Mesenchymal stem cell (in vitro differentiated cells and primary cell): ENCODE data around the gene IGSF5.

Experiments used
- DNase-seq: peaks from one replicate; pipeline ENCODE4 v3.0.0-alpha.2; 2013
- H2AFZ ChIP-seq: one replicate; pipeline ENCODE4 v1.6.1; 2013; ENCODE audit warnings: low read depth, mild to moderate bottlenecking, control low read depth, inconsistent platforms, low read length, moderate library complexity
- H2AK5ac ChIP-seq: 2 replicates; pipeline ENCODE4 v1.6.1; 2013; ENCODE audit warnings: low read length, moderate library complexity, mild to moderate bottlenecking, inconsistent platforms; ENCODE audit not compliant: severe bottlenecking
- H2BK120ac ChIP-seq: one replicate; pipeline ENCODE4 v1.6.1; 2013; ENCODE audit warnings: low read depth, mild to moderate bottlenecking, inconsistent platforms, low read length, moderate library complexity
- H2BK12ac ChIP-seq, 2 experiments: one replicate each; pipeline ENCODE4 v1.6.1; 2013; ENCODE audit warnings: inconsistent platforms in 2 of 2, low read length in 2 of 2, mild to moderate bottlenecking in 2 of 2, moderate library complexity in 2 of 2, control low read depth in 1 of 2
- H2BK15ac ChIP-seq: one replicate; pipeline ENCODE4 v1.6.1; 2013; ENCODE audit warnings: mild to moderate bottlenecking, low read depth, inconsistent platforms; ENCODE audit not compliant: poor library complexity, severe bottlenecking
- H2BK5ac ChIP-seq: 2 replicates; pipeline ENCODE4 v1.6.1; 2013; ENCODE audit warnings: low read depth, mild to moderate bottlenecking, low read length, control low read depth, inconsistent platforms; ENCODE audit not compliant: poor library complexity, severe bottlenecking
- H3K14ac ChIP-seq, 2 experiments: one replicate each; pipeline ENCODE4 v1.6.1; 2013; ENCODE audit warnings: inconsistent platforms in 2 of 2, low read length in 2 of 2, control low read depth in 1 of 2, mild to moderate bottlenecking in 1 of 2, moderate library complexity in 1 of 2
- H3K18ac ChIP-seq, 2 experiments: one replicate each; pipeline ENCODE4 v1.6.1; 2013; ENCODE audit warnings: inconsistent platforms in 2 of 2, low read length in 2 of 2, control low read depth in 1 of 2, low read depth in 1 of 2, mild to moderate bottlenecking in 1 of 2
- H3K23ac ChIP-seq, 2 experiments: one replicate each; pipeline ENCODE4 v1.6.1; 2013; ENCODE audit warnings: inconsistent platforms in 2 of 2, low read length in 2 of 2, mild to moderate bottlenecking in 2 of 2, moderate library complexity in 2 of 2, control low read depth in 1 of 2
- H3K27ac ChIP-seq: 2 replicates; pipeline ENCODE4 v1.5.1; 2013; ENCODE audit warnings: mild to moderate bottlenecking, moderate library complexity, low read length, control low read depth, inconsistent platforms; ENCODE audit not compliant: poor library complexity, severe bottlenecking
- H3K27me3 ChIP-seq, 2 experiments: 2 replicates each; pipeline versions ENCODE4 v1.6.1 to v1.7.0; 2013; ENCODE audit warnings: low read length in 2 of 2, mild to moderate bottlenecking in 2 of 2, moderate library complexity in 2 of 2, control low read depth in 1 of 2, inconsistent platforms in 1 of 2; ENCODE audit not compliant: control insufficient read depth in 1 of 2, insufficient read depth in 1 of 2
- H3K36me3 ChIP-seq, 2 experiments: 2 replicates each; pipeline versions ENCODE4 v1.6.1 to v1.7.0; 2013; ENCODE audit warnings: low read length in 2 of 2, control low read depth in 1 of 2, inconsistent platforms in 1 of 2, low read depth in 1 of 2, mild to moderate bottlenecking in 1 of 2; ENCODE audit not compliant: insufficient read depth in 2 of 2, control insufficient read depth in 1 of 2
- H3K4ac ChIP-seq, 2 experiments: one replicate each; pipeline ENCODE4 v1.6.1; 2013; ENCODE audit warnings: inconsistent platforms in 2 of 2, low read length in 2 of 2, mild to moderate bottlenecking in 2 of 2, moderate library complexity in 2 of 2, control low read depth in 1 of 2, low read depth in 1 of 2
- H3K4me1 ChIP-seq: 2 replicates; pipeline ENCODE4 v1.6.1; 2013; ENCODE audit warnings: low read depth, low read length, control low read depth; ENCODE audit not compliant: control insufficient read depth, insufficient read depth
- H3K4me2 ChIP-seq: 2 replicates; pipeline ENCODE4 v1.6.1; 2013; ENCODE audit warnings: low read length, mild to moderate bottlenecking, inconsistent platforms; ENCODE audit not compliant: poor library complexity, severe bottlenecking
- H3K4me3 ChIP-seq, 2 experiments: 2 replicates each; pipeline versions ENCODE4 v1.5.1 to v1.7.0; 2013; ENCODE audit warnings: low read length in 2 of 2, mild to moderate bottlenecking in 2 of 2, control low read depth in 1 of 2, low read depth in 1 of 2; ENCODE audit not compliant: insufficient read depth in 1 of 2
- H3K79me1 ChIP-seq: replicated peaks from 2 replicates; pipeline ENCODE4 v1.6.1; 2013; ENCODE audit warnings: mild to moderate bottlenecking, control low read depth, low read length, inconsistent platforms; ENCODE audit not compliant: poor library complexity, severe bottlenecking
- H3K9ac ChIP-seq: 2 replicates; pipeline ENCODE4 v1.7.0; 2013; ENCODE audit warnings: mild to moderate bottlenecking, low read length, moderate library complexity
- H3K9me3 ChIP-seq: 2 replicates; pipeline ENCODE4 v1.7.0; 2013; ENCODE audit warnings: mild to moderate bottlenecking, low read length; ENCODE audit not compliant: control insufficient read depth
- H4K8ac ChIP-seq: one replicate; pipeline ENCODE4 v1.6.1; 2013; ENCODE audit warnings: inconsistent platforms, mild to moderate bottlenecking, low read length, moderate library complexity
- H4K91ac ChIP-seq: one replicate; pipeline ENCODE4 v1.6.1; 2013; ENCODE audit warnings: mild to moderate bottlenecking, low read length, inconsistent platforms
- WGBS: methylation state at CpG from one replicate; pipeline ENCODE4 v1.1.7; 2013; ENCODE audit warnings: mixed read lengths; 5-methylcytosine and 5-hydroxymethylcytosine counted together

IGSF5 gene

DNA sequence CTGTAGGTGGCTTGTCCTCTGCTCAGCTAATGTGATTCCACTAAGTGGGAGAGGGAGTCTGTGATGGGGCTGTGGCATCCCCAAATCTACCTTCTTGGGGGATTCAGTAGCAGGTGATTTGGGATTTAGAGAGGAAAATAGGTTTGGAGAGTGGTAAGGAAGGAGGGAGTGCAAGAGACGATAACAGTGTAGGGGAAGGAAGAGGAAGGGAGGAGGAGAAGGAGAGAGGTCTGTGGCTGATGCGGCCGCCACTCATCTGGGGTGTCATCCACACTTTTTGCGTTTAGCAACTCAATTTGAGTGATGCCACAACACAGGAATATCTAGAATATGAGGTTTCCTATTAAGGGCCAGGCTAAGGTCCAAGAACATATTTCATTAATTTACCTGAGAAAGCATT, 98.5 kb downstream of the IGSF5 start:
- no peaks in the 10 kb centered on the region for H3K36me3 ChIP-seq
- no peaks in the 10 kb centered on the region for H3K79me1 ChIP-seq
- no peak overlapping the region for H2BK5ac ChIP-seq
- no peak overlapping the region for H2BK15ac ChIP-seq
- H3K4ac ChIP-seq: no peak overlapping the region
- H3K9ac ChIP-seq: no peak overlapping the region
- no peak overlapping the region for H2BK120ac ChIP-seq
- H3K23ac ChIP-seq: no peak overlapping the region
- no peak overlapping the region for H3K4me3 ChIP-seq
- peaks cover 5% of the 10 kb centered on the region for H3K4me1 ChIP-seq
- DNase-seq: no peak
- H3K9me3 ChIP-seq: no peaks in the 10 kb centered on the region
- H4K8ac ChIP-seq: no peak overlapping the region
- no peak overlapping the region for H3K4me2 ChIP-seq
- no peak overlapping the region for H4K91ac ChIP-seq
- no peak overlapping the region for H3K27ac ChIP-seq
- H3K14ac ChIP-seq: no peak overlapping the region
- WGBS: 83% methylated on average over 3 of the region's 4 CpGs
- H2BK12ac ChIP-seq: no peak overlapping the region
- H3K18ac ChIP-seq: no peak overlapping the region
- H2AFZ ChIP-seq: no peak overlapping the region
- H2AK5ac ChIP-seq: no peak overlapping the region
- no peaks in the 10 kb centered on the region for H3K27me3 ChIP-seq

DNA sequence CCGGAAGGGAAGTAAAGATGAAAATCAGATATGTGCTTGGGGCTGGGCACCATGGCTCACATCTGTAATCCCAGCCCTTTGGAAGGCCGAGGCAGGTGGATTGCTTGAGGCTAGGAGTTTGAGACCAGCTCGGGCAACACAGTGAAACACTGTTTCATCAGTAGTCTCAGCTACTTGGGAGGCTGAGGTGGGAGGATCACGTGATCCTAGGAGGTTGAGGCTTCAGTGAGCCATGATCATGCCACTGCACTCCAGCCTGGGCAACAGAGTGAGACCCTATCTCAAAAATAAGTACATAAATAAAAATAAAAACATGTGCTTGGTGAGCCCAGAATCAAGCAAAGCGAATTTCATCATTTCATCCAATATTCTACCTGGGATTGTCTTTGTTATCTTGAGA, 98.9 kb downstream of the IGSF5 start:
- H3K27me3 ChIP-seq: no peaks in the 10 kb centered on the region
- no peak overlapping the region for H3K9ac ChIP-seq
- no peak overlapping the region for H3K4me2 ChIP-seq
- H3K9me3 ChIP-seq: no peaks in the 10 kb centered on the region
- no peak overlapping the region for H3K4ac ChIP-seq
- no peak overlapping the region for H2BK5ac ChIP-seq
- H3K79me1 ChIP-seq: no peaks in the 10 kb centered on the region
- DNase-seq: no peak
- H3K14ac ChIP-seq: no peak overlapping the region
- H2BK15ac ChIP-seq: no peak overlapping the region
- 74% methylated on average over 4 of the region's 5 CpGs for WGBS
- no peak overlapping the region for H3K18ac ChIP-seq
- no peak overlapping the region for H2AK5ac ChIP-seq
- H3K4me3 ChIP-seq: no peak overlapping the region
- no peak overlapping the region for H4K91ac ChIP-seq
- no peak overlapping the region for H3K27ac ChIP-seq
- no peak overlapping the region for H2BK120ac ChIP-seq
- H3K23ac ChIP-seq: no peak overlapping the region
- no peak overlapping the region for H2BK12ac ChIP-seq
- no peak overlapping the region for H4K8ac ChIP-seq
- H2AFZ ChIP-seq: no peak overlapping the region
- no peaks in the 10 kb centered on the region for H3K36me3 ChIP-seq
- H3K4me1 ChIP-seq: peaks cover 5% of the 10 kb centered on the region

DNA sequence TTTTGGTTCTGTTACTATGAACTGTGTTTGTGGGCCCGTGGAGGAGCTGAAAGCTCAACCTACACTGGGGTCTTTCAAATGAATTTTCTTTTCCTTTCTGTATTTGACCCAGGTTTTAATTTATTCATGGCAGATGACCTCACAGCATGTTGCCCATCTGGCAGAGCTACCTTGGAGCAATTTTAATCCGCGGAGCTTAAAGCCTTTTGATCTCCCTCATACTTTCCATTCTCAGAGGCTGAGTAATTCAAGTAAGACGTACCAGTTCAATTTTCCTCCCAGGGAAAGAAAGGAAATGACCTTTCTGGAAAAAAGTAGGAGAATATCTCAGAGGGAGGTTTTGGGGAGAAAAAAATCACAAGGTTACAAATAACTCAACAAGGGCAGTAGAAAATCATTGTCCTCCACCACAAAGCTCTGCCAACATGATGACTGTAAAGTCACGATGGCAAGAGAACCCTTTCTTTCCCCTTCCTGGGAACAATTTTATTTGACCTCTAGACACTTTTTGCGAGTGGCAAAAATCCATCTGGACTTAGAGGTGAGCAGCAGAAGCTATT, 100.7 kb downstream of the IGSF5 start:
- Histone ChIP-seq H2BK120ac (no peak overlapping the region), H4K8ac (no peak overlapping the region), H3K4me3 (no peak overlapping the region), H3K27me3 (no peaks in the 10 kb centered on the region), H3K4me1 (peaks cover 5% of the 10 kb centered on the region), H3K79me1 (no peaks in the 10 kb centered on the region), H3K36me3 (no peaks in the 10 kb centered on the region), H3K14ac (no peak overlapping the region), H4K91ac (no peak overlapping the region), H2AFZ (no peak overlapping the region), H2BK15ac (no peak overlapping the region), H3K9me3 (no peaks in the 10 kb centered on the region), H2AK5ac (no peak overlapping the region), H3K4me2 (peak overlapping the region; percentile 8), H3K27ac (peak overlapping the region; percentile 53), H3K9ac (no peak overlapping the region), H3K18ac (no peak overlapping the region), H3K4ac (no peak overlapping the region), H3K23ac (no peak overlapping the region), H2BK12ac (no peak overlapping the region), H2BK5ac (no peak overlapping the region)
- 63% methylated on average over 5 of the region's 6 CpGs for WGBS
- no peak for DNase-seq

DNA sequence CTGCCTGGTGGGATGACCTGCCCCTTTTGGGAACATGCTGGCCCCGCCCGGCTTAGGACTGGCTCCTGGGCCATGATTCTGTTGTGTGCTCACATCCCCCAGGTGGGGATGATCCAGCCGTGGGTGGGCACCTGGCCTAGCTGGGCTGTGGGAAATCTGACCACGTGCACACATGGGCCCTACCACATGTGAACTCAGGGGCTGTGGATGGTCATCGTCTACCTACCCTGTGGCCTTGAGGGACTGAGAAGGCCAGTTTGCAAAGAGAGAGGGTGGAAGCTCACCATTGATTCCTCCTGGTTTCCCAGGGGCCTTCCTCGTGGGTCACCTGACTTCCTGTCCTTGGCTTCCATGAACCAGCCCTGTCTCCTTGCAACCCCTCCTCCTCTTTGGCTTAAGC, 102.9 kb downstream of the IGSF5 start:
- Histone ChIP-seq H3K27me3 (no peaks in the 10 kb centered on the region), H3K4me1 (peaks cover 5% of the 10 kb centered on the region), H3K4me3 (no peak overlapping the region), H2BK120ac (no peak overlapping the region), H3K4me2 (no peak overlapping the region), H3K18ac (no peak overlapping the region), H3K9me3 (no peaks in the 10 kb centered on the region), H3K27ac (no peak overlapping the region), H2BK15ac (no peak overlapping the region), H3K23ac (no peak overlapping the region), H2BK5ac (no peak overlapping the region), H3K9ac (no peak overlapping the region), H2AK5ac (no peak overlapping the region), H3K36me3 (no peaks in the 10 kb centered on the region), H2BK12ac (no peak overlapping the region), H3K14ac (no peak overlapping the region), H4K8ac (no peak overlapping the region), H2AFZ (no peak overlapping the region), H3K4ac (no peak overlapping the region), H4K91ac (no peak overlapping the region), H3K79me1 (no peaks in the 10 kb centered on the region)
- DNase-seq: no peak
- 71% methylated on average over 6 of the region's 6 CpGs for WGBS
